Measurements from ENCODE around the gene SDCBP2. TPM values are rescaled to one million over a fixed set of nuclear protein-coding genes. Genes with fewer than 3 reads are reported as not detected.

The SDCBP2 gene
- total and polyA plus RNA-seq, 9 donors, result 0.92 to 34.7 (median 3.7) TPM

- intact Hi-C loops (cut with DNase I), result no loop called here
- Histone ChIP-seq H3K27me3 (no peaks in the 10 kb centered on the region), H3K27ac (no peak overlapping the region), H3K4me1 (ENCODE audit: insufficient read depth) (no peaks in the 10 kb centered on the region), H3K9me3 (no peaks in the 10 kb centered on the region), H3K4me3 (no peak overlapping the region), H3K36me3 (no peaks in the 10 kb centered on the region)
- no peak for TF ChIP-seq CTCF (IDR thresholded peaks at IDR 0.05)
- no peak for TF ChIP-seq EP300 (IDR thresholded peaks at IDR 0.05)
- no peak for TF ChIP-seq POLR2A (IDR thresholded peaks at IDR 0.05)
- no peak for DNase-seq
- WGBS, 3 donors, result 91 to 94% (median 92%) methylated on average over 20 of the region's 20 CpGs
Observed at GRCh38 chr20:1296117-1296610, 32.8 kb downstream of the SDCBP2 start.

GRCh38 chr20:1295276-1295930 is 33.5 kb downstream of the SDCBP2 start:
- no peaks in the 10 kb centered on the region for H3K36me3 ChIP-seq
- TF ChIP-seq CTCF (IDR thresholded peaks at IDR 0.05) (no peak), POLR2A (IDR thresholded peaks at IDR 0.05) (no peak), EP300 (IDR thresholded peaks at IDR 0.05) (no peak)
- H3K4me3 ChIP-seq, result no peak overlapping the region
- no peak overlapping the region for H3K27ac ChIP-seq
- H3K9me3 ChIP-seq, result no peaks in the 10 kb centered on the region
- intact Hi-C loops (cut with DNase I), result no loop called here
- DNase-seq, result no peak
- WGBS, 3 donors, result 92 to 94% (median 93%) methylated on average over 20 of the region's 20 CpGs
- H3K4me1 ChIP-seq (ENCODE audit: insufficient read depth), result no peaks in the 10 kb centered on the region
- H3K27me3 ChIP-seq, result no peaks in the 10 kb centered on the region

GRCh38 chr20:1294497-1294896 is 34.4 kb downstream of the SDCBP2 start:
- Histone ChIP-seq H3K27ac (no peak overlapping the region), H3K9me3 (no peaks in the 10 kb centered on the region), H3K4me3 (no peak overlapping the region), H3K27me3 (no peaks in the 10 kb centered on the region), H3K4me1 (ENCODE audit: insufficient read depth) (no peaks in the 10 kb centered on the region), H3K36me3 (no peaks in the 10 kb centered on the region)
- TF ChIP-seq EP300 (IDR thresholded peaks at IDR 0.05) (no peak), POLR2A (IDR thresholded peaks at IDR 0.05) (no peak), CTCF (IDR thresholded peaks at IDR 0.05) (no peak)
- 95 to 98% (median 96%) methylated on average over 8 of the region's 8 CpGs for WGBS, 3 donors
- intact Hi-C loops (cut with DNase I), result no loop called here
- no peak for DNase-seq

- no peak for DNase-seq
- H3K9me3 ChIP-seq, result no peaks in the 10 kb centered on the region
- H3K27ac ChIP-seq, result no peak overlapping the region
- intact Hi-C loops (cut with DNase I), result no loop called here
- no peak overlapping the region for H3K4me3 ChIP-seq
- H3K36me3 ChIP-seq, result no peaks in the 10 kb centered on the region
- no peak for TF ChIP-seq POLR2A (IDR thresholded peaks at IDR 0.05)
- no peak for TF ChIP-seq EP300 (IDR thresholded peaks at IDR 0.05)
- no peak for TF ChIP-seq CTCF (IDR thresholded peaks at IDR 0.05)
- no peaks in the 10 kb centered on the region for H3K4me1 ChIP-seq (ENCODE audit: insufficient read depth)
- H3K27me3 ChIP-seq, result no peaks in the 10 kb centered on the region
- 61 to 85% (median 65%) methylated on average over 6 of the region's 6 CpGs for WGBS, 3 donors
Observed at GRCh38 chr20:1293641-1294379, 35.1 kb downstream of the SDCBP2 start.

All from ovary (tissue), 9 donors.